Nephron progenitor cell (in vitro differentiated cells): ENCODE measurements around the gene PTGER1.

ENCODE experiments used
- DNase-seq: peaks from one replicate; pipeline ENCODE4 v3.0.0; 2021
- H3K27ac Mint-ChIP-seq: 2 replicates; pipeline ENCODE4 v1.8.0; 2021; ENCODE audit warnings: mild to moderate bottlenecking, moderate library complexity, mixed read lengths
- H3K27me3 Mint-ChIP-seq: 2 replicates; pipeline ENCODE4 v1.8.0; 2021; ENCODE audit warnings: mild to moderate bottlenecking, low read depth, mixed read lengths; ENCODE audit not compliant: poor library complexity
- H3K36me3 Mint-ChIP-seq: 2 replicates; pipeline ENCODE4 v1.8.0; 2021; ENCODE audit warnings: low read depth, mixed read lengths
- H3K4me1 Mint-ChIP-seq: 2 replicates; pipeline ENCODE4 v1.8.0; 2021; ENCODE audit warnings: mixed read lengths
- H3K4me3 Mint-ChIP-seq: 2 replicates; pipeline ENCODE4 v1.8.0; 2021; ENCODE audit warnings: mild to moderate bottlenecking, moderate library complexity, mixed read lengths
- H3K9me3 Mint-ChIP-seq: 2 replicates; pipeline ENCODE4 v1.8.0; 2021; ENCODE audit warnings: mild to moderate bottlenecking, moderate library complexity, mixed read lengths
- CTCF ChIP-seq: fragments of 200-600 bp; sonication (generic); IDR thresholded peaks from 2 replicates; pipeline ENCODE4 v1.5.0; 2021; ENCODE audit warnings: antibody characterized with exemption

PTGER1 gene

GRCh38 chr19:14427461-14427860, 47.7 kb downstream of the PTGER1 start:
- H3K4me1 Mint-ChIP-seq: peaks cover 15% of the 10 kb centered on the region
- TF ChIP-seq CTCF: no peak
- no peak overlapping the region for H3K27ac Mint-ChIP-seq
- peaks cover 46% of the 10 kb centered on the region for H3K27me3 Mint-ChIP-seq
- no peak overlapping the region for H3K4me3 Mint-ChIP-seq
- peaks cover 4% of the 10 kb centered on the region for H3K9me3 Mint-ChIP-seq
- no peaks in the 10 kb centered on the region for H3K36me3 Mint-ChIP-seq
- no peak for DNase-seq

- Mint-ChIP-seq H3K36me3 (no peaks in the 10 kb centered on the region), H3K9me3 (peaks cover 4% of the 10 kb centered on the region), H3K27ac (peak overlapping the region; percentile 67), H3K27me3 (peaks cover 29% of the 10 kb centered on the region), H3K4me1 (peaks cover 10% of the 10 kb centered on the region), H3K4me3 (no peak overlapping the region)
- DNase-seq: no peak
- TF ChIP-seq CTCF: no peak
These were observed 49.4 kb downstream of the PTGER1 start for GRCh38 chr19:14425696-14426138.
